HG02642 (cell line): Measurements from ENCODE around the gene NFIB.

ENCODE experiments used
- ATAC-seq: cut with Tn5 transposase; IDR thresholded peaks from one replicate; pipeline ENCODE4 v1.9.1; 2021; ENCODE audit warnings: mild to moderate bottlenecking; ENCODE audit not compliant: unreplicated experiment, poor library complexity

NFIB gene

GRCh38 chr9:14313951-14314423 lies at the start of gene NFIB:
TSS of gene NFIB (minus strand) at chr9:14314141. CDS start at chr9:14313511, 630 bp downstream.
- no peak for ATAC-seq

- ATAC-seq, result no peak
Measured at GRCh38 chr9:14362175-14362574, 48.2 kb upstream of the NFIB start.

- ATAC-seq, result no peak
Measured at GRCh38 chr9:14361074-14361473, 47.1 kb upstream of the NFIB start.

- ATAC-seq, result no peak
Measured at GRCh38 chr9:14358523-14358922, 44.6 kb upstream of the NFIB start.

- ATAC-seq, result no peak
Measured at GRCh38 chr9:14356351-14357265, 42.7 kb upstream of the NFIB start.

- no peak for ATAC-seq
Measured at GRCh38 chr9:14354201-14354600, 40.3 kb upstream of the NFIB start.

- peak; percentile 94 for ATAC-seq
Measured at GRCh38 chr9:14353222-14354056, 39.5 kb upstream of the NFIB start.

- no peak for ATAC-seq
Measured at GRCh38 chr9:14352503-14352902, 38.6 kb upstream of the NFIB start.

- no peak for ATAC-seq
Measured at GRCh38 chr9:14351221-14351836, 37.4 kb upstream of the NFIB start.

- no peak for ATAC-seq
Measured at GRCh38 chr9:14350754-14351153, 36.8 kb upstream of the NFIB start.

GRCh38 chr9:14350349-14350728 lies 36.4 kb upstream of the NFIB start:
- no peak for ATAC-seq

GRCh38 chr9:14349447-14350348 lies 35.8 kb upstream of the NFIB start:
- ATAC-seq, result no peak

- ATAC-seq, result no peak
Measured at GRCh38 chr9:14349146-14349446, 35.2 kb upstream of the NFIB start.

GRCh38 chr9:14348373-14349145 lies 34.6 kb upstream of the NFIB start:
- ATAC-seq, result no peak

GRCh38 chr9:14348123-14348372 lies 34.1 kb upstream of the NFIB start:
- ATAC-seq, result no peak

- ATAC-seq, result no peak
Measured at GRCh38 chr9:14347406-14348122, 33.6 kb upstream of the NFIB start.

- no peak for ATAC-seq
Measured at GRCh38 chr9:14346811-14347405, 33.0 kb upstream of the NFIB start.

- no peak for ATAC-seq
Measured at GRCh38 chr9:14346231-14346791, 32.4 kb upstream of the NFIB start.
